Measurements from ENCODE around the gene SNX32. TPM values are rescaled to one million over a fixed set of nuclear protein-coding genes. Genes with fewer than 3 reads are reported as not detected.

Gene SNX32
- polyA plus RNA-seq, 1 donor, result 6.3 TPM

GRCh38 chr11:65862941-65863888 lies 29.5 kb downstream of the SNX32 start:
- no peak overlapping the region for H3K27ac ChIP-seq (ENCODE audit: low read length)

GRCh38 chr11:65863889-65864705 lies 30.3 kb downstream of the SNX32 start:
- H3K4me1 ChIP-seq (ENCODE audit: control insufficient read depth, insufficient read depth, low read length), result peaks cover 18% of the 10 kb centered on the region
- H3K27me3 ChIP-seq (ENCODE audit: control insufficient read depth, insufficient read depth, low read length), result no peaks in the 10 kb centered on the region
- no peak overlapping the region for H3K27ac ChIP-seq (ENCODE audit: low read length)
- WGBS (ENCODE audit: insufficient coverage, low lambda C conversion rate), result no CpG with 5 or more reads among the region's 12 CpGs
- H3K36me3 ChIP-seq (ENCODE audit: control insufficient read depth, insufficient read depth, low read length), result peaks cover 66% of the 10 kb centered on the region
- DNase-seq, result no peak
- H3K4me3 ChIP-seq (ENCODE audit: low read length), result no peak overlapping the region
- H3K9me3 ChIP-seq (ENCODE audit: control insufficient read depth, low read depth, low read length), result no peaks in the 10 kb centered on the region

More at GRCh38 chr11:65862941-65863888, 29.5 kb downstream of the SNX32 start:
- no CpG with 5 or more reads among the region's 24 CpGs for WGBS (ENCODE audit: insufficient coverage, low lambda C conversion rate)
- DNase-seq, result no peak
- Histone ChIP-seq H3K27me3 (ENCODE audit: control insufficient read depth, insufficient read depth, low read length) (no peaks in the 10 kb centered on the region), H3K4me3 (ENCODE audit: low read length) (no peak overlapping the region), H3K9me3 (ENCODE audit: control insufficient read depth, low read depth, low read length) (no peaks in the 10 kb centered on the region), H3K4me1 (ENCODE audit: control insufficient read depth, insufficient read depth, low read length) (peaks cover 24% of the 10 kb centered on the region), H3K36me3 (ENCODE audit: control insufficient read depth, insufficient read depth, low read length) (peaks cover 62% of the 10 kb centered on the region)

GRCh38 chr11:65864706-65865471 lies 31.1 kb downstream of the SNX32 start:
- peaks cover 66% of the 10 kb centered on the region for H3K36me3 ChIP-seq (ENCODE audit: control insufficient read depth, insufficient read depth, low read length)
- peaks cover 14% of the 10 kb centered on the region for H3K4me1 ChIP-seq (ENCODE audit: control insufficient read depth, insufficient read depth, low read length)

GRCh38 chr11:65865550-65866172 lies 31.9 kb downstream of the SNX32 start:
- H3K27me3 ChIP-seq (ENCODE audit: control insufficient read depth, insufficient read depth, low read length), result no peaks in the 10 kb centered on the region
- no peak overlapping the region for H3K4me3 ChIP-seq (ENCODE audit: low read length)
- H3K9me3 ChIP-seq (ENCODE audit: control insufficient read depth, low read depth, low read length), result no peaks in the 10 kb centered on the region
- peaks cover 12% of the 10 kb centered on the region for H3K4me1 ChIP-seq (ENCODE audit: control insufficient read depth, insufficient read depth, low read length)
- peaks cover 66% of the 10 kb centered on the region for H3K36me3 ChIP-seq (ENCODE audit: control insufficient read depth, insufficient read depth, low read length)
- WGBS (ENCODE audit: insufficient coverage, low lambda C conversion rate), result no CpG with 5 or more reads among the region's 9 CpGs
- no peak for DNase-seq
- no peak overlapping the region for H3K27ac ChIP-seq (ENCODE audit: low read length)

More at GRCh38 chr11:65864706-65865471, 31.1 kb downstream of the SNX32 start:
- Histone ChIP-seq H3K9me3 (ENCODE audit: control insufficient read depth, low read depth, low read length) (no peaks in the 10 kb centered on the region), H3K27ac (ENCODE audit: low read length) (no peak overlapping the region), H3K27me3 (ENCODE audit: control insufficient read depth, insufficient read depth, low read length) (no peaks in the 10 kb centered on the region), H3K4me3 (ENCODE audit: low read length) (no peak overlapping the region)
- no peak for DNase-seq
- no CpG with 5 or more reads among the region's 18 CpGs for WGBS (ENCODE audit: insufficient coverage, low lambda C conversion rate)

GRCh38 chr11:65866509-65867283 lies 32.9 kb downstream of the SNX32 start:
- H3K4me3 ChIP-seq (ENCODE audit: low read length), result no peak overlapping the region
- DNase-seq, result no peak
- peaks cover 66% of the 10 kb centered on the region for H3K36me3 ChIP-seq (ENCODE audit: control insufficient read depth, insufficient read depth, low read length)
- no peak overlapping the region for H3K27ac ChIP-seq (ENCODE audit: low read length)
- no peaks in the 10 kb centered on the region for H3K9me3 ChIP-seq (ENCODE audit: control insufficient read depth, low read depth, low read length)
- H3K27me3 ChIP-seq (ENCODE audit: control insufficient read depth, insufficient read depth, low read length), result no peaks in the 10 kb centered on the region
- no CpG with 5 or more reads among the region's 21 CpGs for WGBS (ENCODE audit: insufficient coverage, low lambda C conversion rate)
- H3K4me1 ChIP-seq (ENCODE audit: control insufficient read depth, insufficient read depth, low read length), result peaks cover 14% of the 10 kb centered on the region

- WGBS (ENCODE audit: insufficient coverage, low lambda C conversion rate), result no CpG with 5 or more reads among the region's 29 CpGs
- Histone ChIP-seq H3K27me3 (ENCODE audit: control insufficient read depth, insufficient read depth, low read length) (peaks cover 4% of the 10 kb centered on the region), H3K9me3 (ENCODE audit: control insufficient read depth, low read depth, low read length) (no peaks in the 10 kb centered on the region), H3K4me3 (ENCODE audit: low read length) (no peak overlapping the region), H3K27ac (ENCODE audit: low read length) (no peak overlapping the region), H3K36me3 (ENCODE audit: control insufficient read depth, insufficient read depth, low read length) (peaks cover 59% of the 10 kb centered on the region), H3K4me1 (ENCODE audit: control insufficient read depth, insufficient read depth, low read length) (peaks cover 8% of the 10 kb centered on the region)
- DNase-seq, result no peak
Observed at GRCh38 chr11:65867284-65868071, 33.7 kb downstream of the SNX32 start.

GRCh38 chr11:65868076-65868667 lies 34.4 kb downstream of the SNX32 start:
- no peak overlapping the region for H3K27ac ChIP-seq (ENCODE audit: low read length)
- H3K27me3 ChIP-seq (ENCODE audit: control insufficient read depth, insufficient read depth, low read length), result peaks cover 7% of the 10 kb centered on the region
- DNase-seq, result no peak
- peaks cover 52% of the 10 kb centered on the region for H3K36me3 ChIP-seq (ENCODE audit: control insufficient read depth, insufficient read depth, low read length)
- WGBS (ENCODE audit: insufficient coverage, low lambda C conversion rate), result no CpG with 5 or more reads among the region's 19 CpGs
- no peaks in the 10 kb centered on the region for H3K9me3 ChIP-seq (ENCODE audit: control insufficient read depth, low read depth, low read length)
- H3K4me1 ChIP-seq (ENCODE audit: control insufficient read depth, insufficient read depth, low read length), result peaks cover 12% of the 10 kb centered on the region
- H3K4me3 ChIP-seq (ENCODE audit: low read length), result no peak overlapping the region

GRCh38 chr11:65868907-65869306 lies 35.1 kb downstream of the SNX32 start:
- no peak overlapping the region for H3K27ac ChIP-seq (ENCODE audit: low read length)
- no peak for DNase-seq
- WGBS (ENCODE audit: insufficient coverage, low lambda C conversion rate), result no CpG with 5 or more reads among the region's 3 CpGs
- no peak overlapping the region for H3K4me3 ChIP-seq (ENCODE audit: low read length)
- H3K36me3 ChIP-seq (ENCODE audit: control insufficient read depth, insufficient read depth, low read length), result peaks cover 45% of the 10 kb centered on the region
- no peaks in the 10 kb centered on the region for H3K9me3 ChIP-seq (ENCODE audit: control insufficient read depth, low read depth, low read length)
- peaks cover 13% of the 10 kb centered on the region for H3K4me1 ChIP-seq (ENCODE audit: control insufficient read depth, insufficient read depth, low read length)
- peaks cover 10% of the 10 kb centered on the region for H3K27me3 ChIP-seq (ENCODE audit: control insufficient read depth, insufficient read depth, low read length)

Measured in large intestine (tissue), 3 donors.